Lung (tissue), 12 donors: ENCODE data around the gene HDC. TPM values are rescaled to one million over a fixed set of nuclear protein-coding genes. Genes with fewer than 3 reads are reported as not detected.

Experiments used
- ATAC-seq: fragments of 200-7000 bp; cut with Tn5 transposase; one replicate; pipeline ENCODE4 v1.9.1; 2020; ENCODE audit warnings: moderate number of reproducible peaks; ENCODE audit not compliant: insufficient read depth, low FRiP score
- DNase-seq, 3 donors: peaks; one replicate each; pipeline ENCODE4 v3.0.0-alpha.2; 2013 to 2017
- H3K27ac ChIP-seq, 2 donors: one replicate each; pipeline ENCODE4 v1.5.1; 2013; ENCODE audit warnings: mild to moderate bottlenecking in 2 of 2, moderate library complexity in 2 of 2, control low read depth in 1 of 2, inconsistent platforms in 1 of 2, low read depth in 1 of 2, low read length in 1 of 2
- H3K27me3 ChIP-seq, 3 donors: one replicate each; pipeline ENCODE4 v1.5.1; 2013; ENCODE audit warnings: low read length in 2 of 3; ENCODE audit not compliant: control insufficient read depth in 3 of 3, insufficient read depth in 3 of 3
- H3K36me3 ChIP-seq, 4 donors: one replicate each; pipeline ENCODE4 v1.5.1; 2013; ENCODE audit warnings: low read length in 4 of 4, mild to moderate bottlenecking in 1 of 4, moderate library complexity in 1 of 4; ENCODE audit not compliant: control insufficient read depth in 4 of 4, insufficient read depth in 4 of 4
- H3K4me1 ChIP-seq, 5 donors: one replicate each; pipeline ENCODE4 v1.5.1; 2013; ENCODE audit warnings: low read length in 5 of 5, mild to moderate bottlenecking in 2 of 5, moderate library complexity in 1 of 5; ENCODE audit not compliant: control insufficient read depth in 5 of 5, insufficient read depth in 5 of 5
- H3K4me3 ChIP-seq: one replicate; pipeline ENCODE4 v1.5.1; 2013; ENCODE audit warnings: mild to moderate bottlenecking, control low read depth, moderate library complexity
- H3K9ac ChIP-seq, 2 donors: one replicate each; pipeline ENCODE4 v1.5.1; 2013; ENCODE audit warnings: low read length in 2 of 2, control low read depth in 1 of 2; ENCODE audit not compliant: insufficient read depth in 1 of 2
- H3K9me3 ChIP-seq, 4 donors: one replicate each; pipeline ENCODE4 v1.5.1; 2013; ENCODE audit warnings: low read length in 3 of 4, mild to moderate bottlenecking in 1 of 4, moderate library complexity in 1 of 4; ENCODE audit not compliant: control insufficient read depth in 4 of 4, insufficient read depth in 3 of 4
- CTCF ChIP-seq: IDR thresholded peaks from 2 replicates; pipeline ENCODE4 v1.5.1; 2012; ENCODE audit warnings: mild to moderate bottlenecking; ENCODE audit errors: control extremely low read depth, extremely low read depth
- WGBS, 2 donors: extraction: QIAGEN DNeasy Blood & Tissue Kit; methylation state at CpG; one replicate each; pipeline ENCODE4 v1.1.7; 2013; 5-methylcytosine and 5-hydroxymethylcytosine counted together
- polyA plus RNA-seq, 2 donors: library from polyadenylated mRNA; stranded (reverse); fragments of 200-250 nt; gene quantifications; one replicate each; pipeline ENCODE4 v1.2.1, GENCODE V29; 2013
- total RNA-seq, 2 donors: library from RNA; depleted of rRNA in 1 of 2; stranded (reverse); fragments of >200 nt in 1 of 2; gene quantifications; one replicate each; pipeline ENCODE4 v1.2.1, GENCODE V29; 2014 to 2021
- donor health status: control.
- donor health status: control.
- donor health status: Bipolar disorder and iron deficiency.
- donor health status: healthy.
- donor health status: DM: yes; HTN: yes; CAD: no.

HDC gene
- total and polyA plus RNA-seq, 4 donors: 0.57 to 8.6 (median 1.1) TPM

DNA sequence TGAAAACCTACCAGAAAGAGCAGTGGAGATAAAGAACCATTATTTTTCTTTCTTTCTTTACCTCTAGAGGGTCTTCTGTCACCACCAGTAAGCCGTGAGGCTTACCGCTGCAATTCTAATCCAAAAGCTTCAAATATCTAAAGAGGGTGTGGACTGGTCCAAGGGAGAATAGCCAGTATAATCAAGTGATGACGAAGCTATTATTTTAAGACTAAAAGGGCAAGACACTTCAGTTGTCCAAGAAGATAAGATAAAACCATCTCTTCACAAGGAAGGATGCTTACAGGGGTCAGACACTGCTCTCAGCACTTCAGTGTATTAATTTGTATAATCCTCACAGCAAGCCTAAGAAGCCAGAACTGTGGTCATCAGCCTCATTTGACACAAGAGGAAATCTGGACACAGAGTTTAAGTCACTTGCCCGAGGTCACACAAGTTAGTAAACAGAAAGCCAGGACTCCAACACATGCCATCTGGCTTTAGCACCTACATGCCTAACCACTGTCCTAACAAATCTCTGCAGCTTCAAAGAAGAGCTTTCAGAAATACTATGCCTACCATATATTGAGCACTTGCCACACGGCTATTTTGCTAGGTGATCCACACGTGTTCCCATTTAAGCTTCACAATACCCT is 14.6 kb downstream of the HDC start:
- Histone ChIP-seq H3K4me1 (peaks cover 0 to 4% (median 0%) of the 10 kb centered on the region in 5 donors), H3K27me3 (no peaks in the 10 kb centered on the region), H3K36me3 (no peaks in the 10 kb centered on the region), H3K9ac (no peak overlapping the region), H3K4me3 (no peak overlapping the region), H3K9me3 (no peaks in the 10 kb centered on the region), H3K27ac (no peak overlapping the region)
- DNase-seq: no peak
- WGBS, 2 donors: 72 to 80% methylated on average over 6 of the region's 6 CpGs
- no peak for TF ChIP-seq CTCF
- no peak for ATAC-seq

GRCh38 chr15:50249704-50250103 is 15.8 kb downstream of the HDC start:
- no peak for TF ChIP-seq CTCF
- peaks cover 0 to 4% (median 0%) of the 10 kb centered on the region in 5 donors for H3K4me1 ChIP-seq
- H3K36me3 ChIP-seq: no peaks in the 10 kb centered on the region
- no peaks in the 10 kb centered on the region for H3K9me3 ChIP-seq
- 78 to 90% methylated on average over 2 of the region's 2 CpGs for WGBS, 2 donors
- no peak overlapping the region for H3K27ac ChIP-seq
- H3K9ac ChIP-seq: no peak overlapping the region
- H3K4me3 ChIP-seq: no peak overlapping the region
- H3K27me3 ChIP-seq: no peaks in the 10 kb centered on the region
- DNase-seq: peak in 1 of 3 donors; percentile 11
- ATAC-seq: no peak

DNA sequence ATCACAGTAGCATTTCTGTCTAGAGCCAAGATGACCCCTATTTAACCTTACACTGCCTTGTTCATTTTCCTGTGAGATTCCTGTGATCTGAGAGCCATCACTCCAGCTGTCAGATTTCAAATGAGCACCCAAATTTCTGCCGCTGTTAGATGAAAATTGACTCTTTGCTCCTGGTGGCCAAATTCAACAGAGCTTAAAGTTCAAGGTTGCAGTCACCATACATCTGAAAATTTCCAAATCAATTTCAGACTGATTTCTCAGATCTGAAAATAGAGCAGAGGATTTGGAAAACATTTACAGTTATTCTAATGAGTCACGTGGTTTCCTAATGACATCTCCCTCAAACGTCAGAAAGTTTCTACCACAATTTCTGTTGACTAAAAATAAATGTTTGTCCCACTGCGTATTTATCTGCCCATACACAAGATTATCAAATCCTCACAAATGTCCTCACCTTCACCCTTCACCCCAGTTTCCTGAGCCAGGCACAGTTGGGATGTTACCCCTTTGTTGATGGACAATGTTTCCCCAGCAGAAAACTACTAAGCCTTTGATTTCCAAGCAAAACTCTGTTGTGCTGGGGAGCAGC is 16.4 kb downstream of the HDC start:
- DNase-seq: peak in 1 of 3 donors; percentile 10
- Histone ChIP-seq H3K27me3 (no peaks in the 10 kb centered on the region), H3K36me3 (no peaks in the 10 kb centered on the region), H3K9me3 (no peaks in the 10 kb centered on the region), H3K4me3 (no peak overlapping the region), H3K4me1 (peaks cover 0 to 4% (median 0%) of the 10 kb centered on the region in 5 donors), H3K27ac (no peak overlapping the region), H3K9ac (no peak overlapping the region)
- WGBS, 2 donors: 44 to 56% methylated on average over 4 of the region's 4 CpGs
- ATAC-seq: no peak
- no peak for TF ChIP-seq CTCF
